HEK293 (cell line): Measurements from ENCODE around the gene ZBTB43.

Source experiments
- BCL11B ChIP-seq: fragments of 450-650 bp; formaldehyde crosslinking; IDR thresholded peaks from 2 replicates; pipeline ENCODE4 v1.5.1; 2016; ENCODE audit warnings: low read depth, missing biosample characterization, missing genetic modification characterization
- HOXA7 ChIP-seq: sonication (generic); formaldehyde crosslinking; IDR thresholded peaks from 2 replicates; pipeline ENCODE4 v1.8.1; 2022; ENCODE audit warnings: missing genetic modification reagents, borderline replicate concordance
- HOXC10 ChIP-seq: sonication (generic); formaldehyde crosslinking; IDR thresholded peaks from 2 replicates; pipeline ENCODE4 v1.8.1; 2023; ENCODE audit warnings: mild to moderate bottlenecking, missing genetic modification reagents
- IKZF3 ChIP-seq: fragments of 450-650 bp; IDR thresholded peaks from 2 replicates; pipeline ENCODE4 v1.5.0; 2018; ENCODE audit warnings: missing biosample characterization, mild to moderate bottlenecking, missing genetic modification characterization, moderate library complexity
- INSM2 ChIP-seq: fragments of 450-650 bp; formaldehyde crosslinking; IDR thresholded peaks from 2 replicates; pipeline ENCODE4 v1.5.1; 2016; ENCODE audit warnings: missing biosample characterization, missing genetic modification characterization
- KLF1 ChIP-seq: fragments of 450-650 bp; formaldehyde crosslinking; IDR thresholded peaks from 2 replicates; pipeline ENCODE4 v1.5.1; 2016; ENCODE audit warnings: missing biosample characterization, missing genetic modification characterization
- KLF10 ChIP-seq: fragments of 450-650 bp; IDR thresholded peaks from 2 replicates; pipeline ENCODE4 v1.5.1; 2018; ENCODE audit warnings: missing biosample characterization, mild to moderate bottlenecking, missing genetic modification characterization
- KLF7 ChIP-seq: fragments of 450-650 bp; formaldehyde crosslinking; IDR thresholded peaks from 2 replicates; pipeline ENCODE4 v1.5.1; 2016; ENCODE audit warnings: missing biosample characterization, missing genetic modification characterization, borderline replicate concordance
- MEIS1 ChIP-seq: sonication (generic); formaldehyde crosslinking; IDR thresholded peaks from 2 replicates; pipeline ENCODE4 v1.8.1; 2022; ENCODE audit warnings: missing genetic modification reagents, mild to moderate bottlenecking, borderline replicate concordance
- PRDM1 ChIP-seq: fragments of 450-650 bp; formaldehyde crosslinking; IDR thresholded peaks from 2 replicates; pipeline ENCODE4; 2016; ENCODE audit warnings: missing biosample characterization, missing genetic modification characterization
- SCRT1 ChIP-seq: fragments of 450-650 bp; formaldehyde crosslinking; IDR thresholded peaks from 2 replicates; pipeline ENCODE4 v1.5.1; 2016; ENCODE audit warnings: missing biosample characterization, missing genetic modification characterization, borderline replicate concordance
- SP7 ChIP-seq: fragments of 450-650 bp; formaldehyde crosslinking; IDR thresholded peaks from 2 replicates; pipeline ENCODE4 v1.5.1; 2016; ENCODE audit warnings: missing biosample characterization, missing genetic modification characterization
- ZBTB26 ChIP-seq: fragments of 450-650 bp; formaldehyde crosslinking; optimal IDR thresholded peaks from 2 replicates; pipeline ENCODE3; 2016; ENCODE audit warnings: missing biosample characterization, mild to moderate bottlenecking, missing genetic modification characterization
- ZFHX2 ChIP-seq: fragments of 450-650 bp; formaldehyde crosslinking; conservative IDR thresholded peaks from 2 replicates; pipeline ENCODE4 v1.5.1; 2016; ENCODE audit warnings: missing biosample characterization, missing genetic modification characterization
- ZFP3 ChIP-seq: fragments of 450-650 bp; formaldehyde crosslinking; IDR thresholded peaks from 2 replicates; pipeline ENCODE4 v1.5.1; 2016; ENCODE audit warnings: low read depth, missing biosample characterization, missing genetic modification characterization
- ZFP69B ChIP-seq: fragments of 450-650 bp; formaldehyde crosslinking; IDR thresholded peaks from 2 replicates; pipeline ENCODE4 v1.5.1; 2016; ENCODE audit warnings: missing biosample characterization, missing genetic modification characterization
- ZNF184 ChIP-seq: fragments of 450-650 bp; IDR thresholded peaks from 2 replicates; pipeline ENCODE4 v1.5.1; 2018; ENCODE audit warnings: missing biosample characterization, mild to moderate bottlenecking, missing genetic modification characterization
- ZNF202 ChIP-seq: fragments of 450-650 bp; formaldehyde crosslinking; IDR thresholded peaks from 2 replicates; pipeline ENCODE4 v1.5.1; 2016; ENCODE audit warnings: missing biosample characterization, missing genetic modification characterization, borderline replicate concordance
- ZNF24 ChIP-seq: fragments of 450-650 bp; formaldehyde crosslinking; IDR thresholded peaks from 2 replicates; pipeline ENCODE4 v1.5.1; 2016; ENCODE audit warnings: missing biosample characterization, missing genetic modification characterization
- ZNF26 ChIP-seq: fragments of 450-650 bp; formaldehyde crosslinking; IDR thresholded peaks from 2 replicates; pipeline ENCODE4 v1.5.1; 2016; ENCODE audit warnings: missing biosample characterization, missing genetic modification characterization
- ZNF292 ChIP-seq: fragments of 450-650 bp; formaldehyde crosslinking; IDR thresholded peaks from 2 replicates; pipeline ENCODE4 v1.5.1; 2016; ENCODE audit warnings: low read depth, missing biosample characterization, missing genetic modification characterization, borderline replicate concordance
- ZNF302 ChIP-seq: fragments of 450-650 bp; formaldehyde crosslinking; IDR thresholded peaks from 2 replicates; pipeline ENCODE4 v1.5.1; 2016; ENCODE audit warnings: missing biosample characterization, missing genetic modification characterization, low read depth
- ZNF350 ChIP-seq: fragments of 450-650 bp; formaldehyde crosslinking; IDR thresholded peaks from 2 replicates; pipeline ENCODE4 v1.5.0; 2017; ENCODE audit warnings: missing biosample characterization, mild to moderate bottlenecking, missing genetic modification characterization
- ZNF404 ChIP-seq: fragments of 450-650 bp; formaldehyde crosslinking; IDR thresholded peaks from 2 replicates; pipeline ENCODE4 v1.5.1; 2017; ENCODE audit warnings: missing biosample characterization, missing genetic modification characterization
- ZNF449 ChIP-seq: fragments of 450-650 bp; formaldehyde crosslinking; IDR thresholded peaks from 2 replicates; pipeline ENCODE4 v1.5.1; 2017; ENCODE audit warnings: missing biosample characterization, mild to moderate bottlenecking, missing genetic modification characterization, moderate library complexity
- ZNF501 ChIP-seq: fragments of 450-650 bp; formaldehyde crosslinking; IDR thresholded peaks from 2 replicates; pipeline ENCODE4 v1.5.1; 2016; ENCODE audit warnings: missing biosample characterization, missing genetic modification characterization
- ZNF549 ChIP-seq: fragments of 450-650 bp; IDR thresholded peaks from 2 replicates; pipeline ENCODE4 v1.5.1; 2018; ENCODE audit warnings: missing biosample characterization, missing genetic modification characterization, mild to moderate bottlenecking, inconsistent platforms, moderate library complexity
- ZNF571 ChIP-seq: fragments of 450-650 bp; formaldehyde crosslinking; IDR thresholded peaks from 2 replicates; pipeline ENCODE4 v1.5.0; 2017; ENCODE audit warnings: missing biosample characterization, missing genetic modification characterization
- ZNF600 ChIP-seq: fragments of 450-650 bp; formaldehyde crosslinking; IDR thresholded peaks from 2 replicates; pipeline ENCODE4 v1.5.1; 2016; ENCODE audit warnings: missing biosample characterization, missing genetic modification characterization
- ZNF792 ChIP-seq: fragments of 450-650 bp; formaldehyde crosslinking; IDR thresholded peaks from 2 replicates; pipeline ENCODE4 v1.5.1; 2016; ENCODE audit warnings: missing biosample characterization, missing genetic modification characterization
- ZSCAN16 ChIP-seq: fragments of 450-650 bp; formaldehyde crosslinking; IDR thresholded peaks from 2 replicates; pipeline ENCODE4 v1.5.1; 2016; ENCODE audit warnings: missing biosample characterization, missing genetic modification characterization
- ZSCAN5A ChIP-seq: fragments of 450-650 bp; formaldehyde crosslinking; IDR thresholded peaks from 2 replicates; pipeline ENCODE4 v1.5.1; 2016; ENCODE audit warnings: missing biosample characterization, missing genetic modification characterization

The ZBTB43 gene

GRCh38 chr9:126791406-126792230 lies 13.2 kb upstream of the ZBTB43 start (continued):
- TF ChIP-seq ZNF24 (tag by site-specific recombination) (peak; percentile 96), HOXA7 (CRISPR knock-in tag) (no peak), ZNF292 (tag by site-specific recombination) (no peak), ZNF600 (tag by site-specific recombination) (0 out of 2 replicates have a peak, but pooled peaks have one; percentile 42), ZSCAN16 (tag by site-specific recombination) (no peak), ZNF571 (tag by site-specific recombination) (no peak), ZBTB26 (no peak), INSM2 (peak; percentile 95), ZNF549 (tag by site-specific recombination) (no peak), ZNF184 (tag by site-specific recombination) (peak; percentile 46; the same call in 1 of the 2 replicates), HOXC10 (CRISPR knock-in tag) (no peak), SCRT1 (tag by site-specific recombination) (peak; percentile 50; the same call in 1 of the 2 replicates), ZFP69B (0 out of 2 replicates have a peak, but pooled peaks have one; percentile 16), MEIS1 (CRISPR knock-in tag) (no peak), ZNF449 (tag by site-specific recombination) (no peak), ZNF501 (tag by site-specific recombination) (no peak), ZNF792 (tag by site-specific recombination) (no peak), PRDM1 (tag by site-specific recombination) (0 out of 2 replicates have a peak, but pooled peaks have one; percentile 14), ZNF404 (tag by site-specific recombination) (no peak), ZNF302 (tag by site-specific recombination) (no peak), ZNF350 (tag by site-specific recombination) (no peak), KLF1 (tag by site-specific recombination) (peak; percentile 82), BCL11B (peak; percentile 78), ZSCAN5A (tag by site-specific recombination) (no peak), IKZF3 (tag by site-specific recombination) (no peak), ZFHX2 (tag by site-specific recombination) (no peak), ZNF202 (tag by site-specific recombination) (no peak), ZNF26 (no peak), SP7 (tag by site-specific recombination) (peak; percentile 97), KLF7 (tag by site-specific recombination) (no peak), ZFP3 (tag by site-specific recombination) (no peak), KLF10 (peak; percentile 57; the same call in 1 of the 2 replicates)
